ENCODE measurements around the gene ITGA7.
"Not testable (repeated sequence)": the region's sequence is repeated elsewhere in the genome, so short reads cannot be mapped to it uniquely, and the experiment has no call there.

Gene ITGA7

GRCh38 chr12:55650620-55651298 is 56.9 kb downstream of the ITGA7 start:
- H3K4me1 ChIP-seq (ENCODE audit: control insufficient read depth in 1 of 2, insufficient read depth in 2 of 2, low read length in 2 of 2); H3K27ac ChIP-seq (ENCODE audit: low read depth, low read length); H3K36me3 ChIP-seq (ENCODE audit: control insufficient read depth in 1 of 2, insufficient read depth in 2 of 2, low read length in 2 of 2): not testable (repeated sequence)

DNA sequence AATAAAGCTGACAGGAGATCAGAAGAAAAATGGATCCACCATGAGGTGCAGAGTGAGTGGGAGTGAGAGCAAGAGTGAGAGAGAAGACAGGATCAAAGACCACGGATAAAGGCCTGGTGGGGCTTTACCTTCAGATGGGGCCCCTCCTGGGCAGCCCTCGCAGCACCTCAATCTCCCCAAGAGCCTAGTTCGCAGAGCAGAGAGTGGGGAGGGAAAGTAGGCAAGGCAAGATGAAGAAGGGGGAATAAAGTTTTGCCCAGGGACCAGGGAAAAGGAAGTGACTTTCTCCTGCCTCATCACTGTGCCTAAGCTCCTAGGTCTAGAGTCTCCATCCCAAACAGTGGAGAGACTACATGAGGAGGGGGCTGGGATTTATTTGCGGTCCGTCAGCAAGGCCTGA is 60.7 kb downstream of the ITGA7 start:
- no peak overlapping the region for H3K27ac ChIP-seq (ENCODE audit: low read depth, low read length)
- H3K9ac ChIP-seq (ENCODE audit: low read depth in 1 of 2, low read length in 2 of 2), result no peak overlapping the region

More at GRCh38 chr12:55650620-55651298, 56.9 kb downstream of the ITGA7 start:
- H3K4me3 ChIP-seq (ENCODE audit: low read depth in 1 of 2, low read length in 2 of 2); H3K9me3 ChIP-seq (ENCODE audit: control insufficient read depth in 1 of 2, low read length in 2 of 2); H3K9ac ChIP-seq (ENCODE audit: low read depth in 1 of 2, low read length in 2 of 2); H3K27me3 ChIP-seq (ENCODE audit: control insufficient read depth in 1 of 2, insufficient read depth in 2 of 2, low read length in 2 of 2): not testable (repeated sequence)

DNA sequence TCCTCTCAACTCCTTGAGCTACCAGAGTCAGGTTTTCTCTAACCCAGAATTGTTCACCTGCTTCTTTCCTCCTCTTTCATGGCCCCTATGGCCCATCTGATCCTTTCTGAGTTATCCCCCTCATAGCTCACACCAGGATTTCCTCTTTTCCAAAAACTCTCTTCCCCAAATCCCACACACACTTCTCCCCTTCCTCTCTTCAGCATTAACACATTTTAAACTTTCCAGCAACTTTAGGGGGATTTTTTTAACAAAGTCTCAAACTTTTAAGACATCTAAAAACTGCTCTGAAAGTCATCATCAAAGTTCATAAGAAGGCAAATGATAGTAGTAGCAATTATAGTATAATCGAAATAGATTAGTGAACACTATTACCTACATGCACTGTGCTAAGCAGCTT is 63.1 kb downstream of the ITGA7 start:
- Histone ChIP-seq H3K4me3 (ENCODE audit: low read depth in 1 of 2, low read length in 2 of 2) (no peak overlapping the region), H3K27me3 (ENCODE audit: control insufficient read depth in 1 of 2, insufficient read depth in 2 of 2, low read length in 2 of 2) (no peaks in the 10 kb centered on the region), H3K9ac (ENCODE audit: low read depth in 1 of 2, low read length in 2 of 2) (no peak overlapping the region), H3K27ac (ENCODE audit: low read depth, low read length) (no peak overlapping the region), H3K36me3 (ENCODE audit: control insufficient read depth in 1 of 2, insufficient read depth in 2 of 2, low read length in 2 of 2) (no peaks in the 10 kb centered on the region), H3K4me1 (ENCODE audit: control insufficient read depth in 1 of 2, insufficient read depth in 2 of 2, low read length in 2 of 2) (no peaks in the 10 kb centered on the region), H3K9me3 (ENCODE audit: control insufficient read depth in 1 of 2, low read length in 2 of 2) (no peaks in the 10 kb centered on the region)

More for the DNA sequence above, 60.7 kb downstream of the ITGA7 start:
- Histone ChIP-seq H3K36me3 (ENCODE audit: control insufficient read depth in 1 of 2, insufficient read depth in 2 of 2, low read length in 2 of 2) (no peaks in the 10 kb centered on the region), H3K27me3 (ENCODE audit: control insufficient read depth in 1 of 2, insufficient read depth in 2 of 2, low read length in 2 of 2) (no peaks in the 10 kb centered on the region), H3K4me1 (ENCODE audit: control insufficient read depth in 1 of 2, insufficient read depth in 2 of 2, low read length in 2 of 2) (peaks cover 5 to 9% of the 10 kb centered on the region in 2 donors), H3K9me3 (ENCODE audit: control insufficient read depth in 1 of 2, low read length in 2 of 2) (no peaks in the 10 kb centered on the region), H3K4me3 (ENCODE audit: low read depth in 1 of 2, low read length in 2 of 2) (no peak overlapping the region)

- H3K27me3 ChIP-seq (ENCODE audit: control insufficient read depth in 1 of 2, insufficient read depth in 2 of 2, low read length in 2 of 2), result no peaks in the 10 kb centered on the region
- H3K27ac ChIP-seq (ENCODE audit: low read depth, low read length), result no peak overlapping the region
- H3K4me1 ChIP-seq (ENCODE audit: control insufficient read depth in 1 of 2, insufficient read depth in 2 of 2, low read length in 2 of 2), result no peaks in the 10 kb centered on the region
Observed at GRCh38 chr12:55642669-55643068, 65.0 kb downstream of the ITGA7 start.

DNA sequence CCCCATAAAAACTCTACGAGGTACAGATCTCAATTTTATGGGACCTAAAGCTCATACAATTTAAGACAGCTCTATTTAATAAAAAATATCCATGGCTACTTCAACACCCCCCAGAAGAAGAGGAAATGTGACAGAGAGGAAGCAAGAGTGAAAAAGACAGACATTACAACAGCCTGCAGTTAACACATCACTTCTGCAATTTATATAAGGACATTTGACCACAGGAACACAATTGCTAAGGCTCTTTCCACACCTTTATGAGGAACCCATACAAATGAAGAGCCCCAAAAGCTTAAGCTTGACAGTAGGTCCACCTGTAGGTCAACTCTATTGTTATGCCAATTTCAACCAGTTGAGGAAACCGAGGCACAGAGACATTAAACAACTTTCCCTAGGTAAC is 65.4 kb downstream of the ITGA7 start:
- H3K27me3 ChIP-seq (ENCODE audit: control insufficient read depth in 1 of 2, insufficient read depth in 2 of 2, low read length in 2 of 2), result no peaks in the 10 kb centered on the region
- H3K9ac ChIP-seq (ENCODE audit: low read depth in 1 of 2, low read length in 2 of 2), result no peak overlapping the region
- H3K4me1 ChIP-seq (ENCODE audit: control insufficient read depth in 1 of 2, insufficient read depth in 2 of 2, low read length in 2 of 2), result no peaks in the 10 kb centered on the region
- no peak overlapping the region for H3K27ac ChIP-seq (ENCODE audit: low read depth, low read length)
- H3K36me3 ChIP-seq (ENCODE audit: control insufficient read depth in 1 of 2, insufficient read depth in 2 of 2, low read length in 2 of 2), result no peaks in the 10 kb centered on the region
- no peak overlapping the region for H3K4me3 ChIP-seq (ENCODE audit: low read depth in 1 of 2, low read length in 2 of 2)
- H3K9me3 ChIP-seq (ENCODE audit: control insufficient read depth in 1 of 2, low read length in 2 of 2), result no peaks in the 10 kb centered on the region

More at GRCh38 chr12:55642669-55643068, 65.0 kb downstream of the ITGA7 start:
- Histone ChIP-seq H3K9ac (ENCODE audit: low read depth in 1 of 2, low read length in 2 of 2) (no peak overlapping the region), H3K4me3 (ENCODE audit: low read depth in 1 of 2, low read length in 2 of 2) (no peak overlapping the region), H3K9me3 (ENCODE audit: control insufficient read depth in 1 of 2, low read length in 2 of 2) (no peaks in the 10 kb centered on the region), H3K36me3 (ENCODE audit: control insufficient read depth in 1 of 2, insufficient read depth in 2 of 2, low read length in 2 of 2) (no peaks in the 10 kb centered on the region)

DNA sequence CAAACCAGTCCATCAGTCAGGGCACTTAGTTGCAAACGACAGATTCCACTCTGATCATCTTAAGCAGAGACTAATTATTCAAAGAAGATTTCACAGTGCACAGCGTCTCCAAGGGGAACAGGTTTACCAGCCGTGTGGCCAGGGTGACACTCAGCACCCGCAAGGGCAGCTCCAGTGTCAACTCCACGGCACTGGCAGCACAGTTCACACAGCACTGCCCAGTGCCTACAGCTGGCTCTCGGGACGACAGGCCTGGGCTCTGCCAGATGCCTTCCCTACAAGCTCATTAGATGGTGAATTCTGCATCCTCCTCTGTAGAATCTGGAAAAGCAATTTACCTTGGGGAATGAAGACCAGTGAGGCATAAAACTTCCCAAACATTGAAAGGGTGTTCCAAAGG is 66.1 kb downstream of the ITGA7 start:
- Histone ChIP-seq H3K4me3 (ENCODE audit: low read depth in 1 of 2, low read length in 2 of 2) (no peak overlapping the region), H3K36me3 (ENCODE audit: control insufficient read depth in 1 of 2, insufficient read depth in 2 of 2, low read length in 2 of 2) (no peaks in the 10 kb centered on the region), H3K9ac (ENCODE audit: low read depth in 1 of 2, low read length in 2 of 2) (no peak overlapping the region), H3K9me3 (ENCODE audit: control insufficient read depth in 1 of 2, low read length in 2 of 2) (no peaks in the 10 kb centered on the region), H3K4me1 (ENCODE audit: control insufficient read depth in 1 of 2, insufficient read depth in 2 of 2, low read length in 2 of 2) (no peaks in the 10 kb centered on the region), H3K27ac (ENCODE audit: low read depth, low read length) (no peak overlapping the region), H3K27me3 (ENCODE audit: control insufficient read depth in 1 of 2, insufficient read depth in 2 of 2, low read length in 2 of 2) (no peaks in the 10 kb centered on the region)

- H3K27me3 ChIP-seq (ENCODE audit: control insufficient read depth in 1 of 2, insufficient read depth in 2 of 2, low read length in 2 of 2), result no peaks in the 10 kb centered on the region
Observed at GRCh38 chr12:55637467-55637866, 70.2 kb downstream of the ITGA7 start.

DNA sequence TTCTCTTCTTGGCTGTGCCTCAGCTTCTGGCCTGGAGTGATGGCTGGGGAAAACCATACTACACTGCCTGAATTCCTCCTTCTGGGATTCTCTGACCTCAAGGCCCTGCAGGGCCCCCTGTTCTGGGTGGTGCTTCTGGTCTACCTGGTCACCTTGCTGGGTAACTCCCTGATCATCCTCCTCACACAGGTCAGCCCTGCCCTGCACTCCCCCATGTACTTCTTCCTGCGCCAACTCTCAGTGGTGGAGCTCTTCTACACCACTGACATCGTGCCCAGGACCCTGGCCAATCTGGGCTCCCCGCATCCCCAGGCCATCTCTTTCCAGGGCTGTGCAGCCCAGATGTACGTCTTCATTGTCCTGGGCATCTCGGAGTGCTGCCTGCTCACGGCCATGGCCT is 70.9 kb downstream of the ITGA7 start, which contains the start of gene OR10P1:
OR10P1 (plus strand) TSS at position 40 of the 400 bp plus-strand sequence; CDS start at position 40, 0 bp downstream.
- Histone ChIP-seq H3K9me3 (ENCODE audit: control insufficient read depth in 1 of 2, low read length in 2 of 2) (no peaks in the 10 kb centered on the region), H3K36me3 (ENCODE audit: control insufficient read depth in 1 of 2, insufficient read depth in 2 of 2, low read length in 2 of 2) (no peaks in the 10 kb centered on the region), H3K4me1 (ENCODE audit: control insufficient read depth in 1 of 2, insufficient read depth in 2 of 2, low read length in 2 of 2) (no peaks in the 10 kb centered on the region), H3K4me3 (ENCODE audit: low read depth in 1 of 2, low read length in 2 of 2) (no peak within 1 kb of the TSS), H3K27ac (ENCODE audit: low read depth, low read length) (no peak within 1 kb of the TSS), H3K9ac (ENCODE audit: low read depth in 1 of 2, low read length in 2 of 2) (no peak within 1 kb of the TSS), H3K27me3 (ENCODE audit: control insufficient read depth in 1 of 2, insufficient read depth in 2 of 2, low read length in 2 of 2) (no peaks in the 10 kb centered on the region)

More at GRCh38 chr12:55637467-55637866, 70.2 kb downstream of the ITGA7 start:
- Histone ChIP-seq H3K27ac (ENCODE audit: low read depth, low read length) (no peak overlapping the region), H3K36me3 (ENCODE audit: control insufficient read depth in 1 of 2, insufficient read depth in 2 of 2, low read length in 2 of 2) (no peaks in the 10 kb centered on the region), H3K4me3 (ENCODE audit: low read depth in 1 of 2, low read length in 2 of 2) (no peak overlapping the region), H3K9ac (ENCODE audit: low read depth in 1 of 2, low read length in 2 of 2) (no peak overlapping the region), H3K4me1 (ENCODE audit: control insufficient read depth in 1 of 2, insufficient read depth in 2 of 2, low read length in 2 of 2) (no peaks in the 10 kb centered on the region), H3K9me3 (ENCODE audit: control insufficient read depth in 1 of 2, low read length in 2 of 2) (no peaks in the 10 kb centered on the region)

DNA sequence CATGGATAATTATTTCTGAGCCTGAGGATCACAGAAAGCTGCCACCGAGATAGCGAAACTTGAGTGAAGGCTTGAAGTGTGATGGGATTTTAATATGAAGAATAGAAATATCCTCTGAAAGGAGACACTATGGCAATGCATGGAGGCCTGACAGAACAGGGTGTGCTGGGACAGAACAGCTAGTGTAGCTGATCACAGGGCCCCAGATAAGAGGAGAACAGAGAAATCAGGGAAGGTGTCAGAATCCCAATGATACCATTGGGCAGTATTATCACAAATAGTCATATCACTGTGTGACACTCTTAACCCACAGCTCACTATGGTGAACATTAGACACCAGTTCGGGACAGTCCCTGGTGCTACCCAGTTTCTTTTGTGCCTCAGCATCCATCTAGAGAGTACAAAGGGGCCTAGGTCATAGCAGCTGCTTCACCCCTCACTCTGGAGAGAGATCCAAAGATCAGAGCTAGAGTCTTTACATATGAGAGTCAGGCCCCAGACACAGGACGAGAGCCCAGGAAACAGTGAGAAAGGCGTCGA is 71.5 kb downstream of the ITGA7 start:
- Histone ChIP-seq H3K4me1 (ENCODE audit: control insufficient read depth in 1 of 2, insufficient read depth in 2 of 2, low read length in 2 of 2) (no peaks in the 10 kb centered on the region), H3K27me3 (ENCODE audit: control insufficient read depth in 1 of 2, insufficient read depth in 2 of 2, low read length in 2 of 2) (no peaks in the 10 kb centered on the region), H3K27ac (ENCODE audit: low read depth, low read length) (no peak overlapping the region), H3K4me3 (ENCODE audit: low read depth in 1 of 2, low read length in 2 of 2) (no peak overlapping the region), H3K36me3 (ENCODE audit: control insufficient read depth in 1 of 2, insufficient read depth in 2 of 2, low read length in 2 of 2) (no peaks in the 10 kb centered on the region), H3K9me3 (ENCODE audit: control insufficient read depth in 1 of 2, low read length in 2 of 2) (no peaks in the 10 kb centered on the region), H3K9ac (ENCODE audit: low read depth in 1 of 2, low read length in 2 of 2) (no peak overlapping the region)

Data from duodenal mucosa (tissue), 2 donors.